Activated B cell treated with CpG ODN at 0.5 μM for 24 hours (primary cell): Measurements from ENCODE around the gene ABCB6. TPM values are rescaled to one million over a fixed set of nuclear protein-coding genes. Genes with fewer than 3 reads are reported as not detected.
A peak's percentile ranks its signal among the peaks of the same experiment; 100 is the strongest.

ENCODE experiments used
- ATAC-seq: fragments of 200-7000 bp; cut with Tn5 transposase; one replicate; pipeline ENCODE4 v1.10.0; 2021; ENCODE audit warnings: low read depth, mild to moderate bottlenecking, moderate library complexity
- CTCF ChIA-PET: fragments of 350-600 bp; sonication (Branson Sonifier 250); formaldehyde crosslinking; loops from one replicate; lab custom pipeline; 2021; ENCODE audit warnings: antibody characterized with exemption; lab: Charles Lee
- POLR2A ChIA-PET: fragments of 350-600 bp; sonication (Branson Sonifier 250); formaldehyde crosslinking; loops from one replicate; lab custom pipeline; 2021; ENCODE audit warnings: antibody characterized with exemption; lab: Charles Lee
- DNase-seq: peaks from one replicate; pipeline ENCODE4 v3.0.0; 2022
- H3K27ac Mint-ChIP-seq: one replicate; pipeline ENCODE4 v1.8.0; 2020; ENCODE audit warnings: mixed read lengths
- H3K27me3 Mint-ChIP-seq: one replicate; pipeline ENCODE4 v1.8.0; 2021; ENCODE audit warnings: mixed read lengths
- H3K36me3 Mint-ChIP-seq: one replicate; pipeline ENCODE4 v1.8.0; 2021; ENCODE audit warnings: low read depth, mixed read lengths
- H3K4me1 Mint-ChIP-seq: one replicate; pipeline ENCODE4 v1.8.0; 2021; ENCODE audit warnings: mixed read lengths
- H3K4me3 Mint-ChIP-seq: one replicate; pipeline ENCODE4 v1.8.0; 2020; ENCODE audit warnings: mild to moderate bottlenecking, mixed read lengths
- H3K9me3 Mint-ChIP-seq: one replicate; pipeline ENCODE4 v1.8.0; 2020; ENCODE audit warnings: mixed read lengths
- CTCF ChIP-seq: fragments of 200-600 bp; IDR thresholded peaks from one replicate; pipeline ENCODE4 v1.8.0; 2022; ENCODE audit warnings: antibody characterized with exemption, mild to moderate bottlenecking
- intact Hi-C: fragments of 100-400 bp; cut with micrococcal nuclease; formaldehyde crosslinking; loops from one replicate; pipeline ENCODE4 v1.15.1; 2024
- total RNA-seq: library from RNA; stranded (reverse); gene quantifications from 2 replicates; pipeline ENCODE4 v1.2.3, GENCODE V29; 2022

Gene ABCB6
- total RNA-seq, 1 donor from 2014 or later = 16.6 TPM

GRCh38 chr2:219228911-219229304 lies 10.2 kb upstream of the ABCB6 start:
- no peak for ATAC-seq
- Mint-ChIP-seq H3K27me3 (no peaks in the 10 kb centered on the region), H3K4me1 (peaks cover 43% of the 10 kb centered on the region), H3K36me3 (peaks cover 58% of the 10 kb centered on the region), H3K4me3 (peak overlapping the region; percentile 77), H3K9me3 (no peaks in the 10 kb centered on the region), H3K27ac (no peak overlapping the region)
- TF ChIP-seq CTCF = no peak
- intact Hi-C loops = loop anchor here (1.0 kb wide), 10 partner anchors 11 to 159 kb away; partner anchors contain the start of genes ABCB6, DNAJB2, GLB1L and NHEJ1
- CTCF ChIA-PET = interaction anchor here (1.2 to 2.4 kb wide), 5 partner anchors 16 to 66 kb away, joined by 3 to 19 read pairs (median 7); partner anchors contain the start of genes DNAJB2, GLB1L, STK16 and TUBA4A
- POLR2A ChIA-PET = interaction anchor here (0.7 to 7.8 kb wide), 13 partner anchors 10 to 999 kb away, joined by 3 to 287 read pairs (median 10); partner anchors contain the start of genes ABCB6, CNPPD1, DNAJB2 and DNPEP
- no peak for DNase-seq

- Mint-ChIP-seq H3K27me3 (no peaks in the 10 kb centered on the region), H3K9me3 (no peaks in the 10 kb centered on the region), H3K36me3 (peaks cover 58% of the 10 kb centered on the region), H3K4me1 (peaks cover 43% of the 10 kb centered on the region), H3K4me3 (peak overlapping the region; percentile 77), H3K27ac (no peak overlapping the region)
- POLR2A ChIA-PET = interaction anchor here (0.7 to 7.8 kb wide), 13 partner anchors 9 to 999 kb away, joined by 3 to 287 read pairs (median 9); partner anchors contain the start of genes ABCB6, CNPPD1, DNAJB2 and DNPEP
- CTCF ChIA-PET = interaction anchor here (1.4 to 2.4 kb wide), 5 partner anchors 21 to 66 kb away, joined by 4 to 19 read pairs (median 7); partner anchors contain the start of genes DNAJB2 and TUBA4A
- intact Hi-C loops = no loop called here
- TF ChIP-seq CTCF = no peak
- ATAC-seq (no peak), DNase-seq (no peak)
Measured at GRCh38 chr2:219228041-219228910, 9.5 kb upstream of the ABCB6 start.

DNA sequence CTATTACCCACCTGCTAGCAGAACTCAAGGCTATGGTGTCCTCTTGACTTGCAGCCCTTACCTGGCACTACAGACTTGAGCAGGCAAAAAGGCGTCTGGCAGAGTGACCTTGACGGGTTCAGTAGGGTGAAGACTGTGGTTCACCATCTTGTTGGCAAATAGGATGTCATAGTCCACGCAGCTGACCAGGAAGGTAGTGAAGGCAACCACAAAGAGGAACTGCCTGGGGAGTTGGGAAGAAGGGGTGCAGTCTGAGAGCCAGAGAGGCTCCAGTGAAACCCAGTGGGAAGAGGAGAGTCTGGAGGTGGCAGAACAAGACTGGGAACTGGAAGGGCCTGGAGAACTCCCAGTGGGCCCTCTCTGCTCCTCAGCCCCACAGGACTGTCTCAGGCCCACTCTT lies 6.6 kb upstream of the ABCB6 start:
- ATAC-seq (no peak), DNase-seq (no peak)
- Mint-ChIP-seq H3K27ac (no peak overlapping the region), H3K4me3 (no peak overlapping the region), H3K36me3 (peaks cover 64% of the 10 kb centered on the region), H3K27me3 (no peaks in the 10 kb centered on the region), H3K9me3 (no peaks in the 10 kb centered on the region), H3K4me1 (peaks cover 26% of the 10 kb centered on the region)
- ChIA-PET CTCF (no interaction called here), POLR2A (interaction anchor here (7.8 kb wide), 1 partner anchor 24 kb away, joined by 287 read pairs; the partner anchor contains the start of genes GLB1L, STK16, TUBA4A and TUBA4B)
- intact Hi-C loops = no loop called here
- no peak for TF ChIP-seq CTCF

GRCh38 chr2:219223831-219224610 lies 5.3 kb upstream of the ABCB6 start:
- ChIA-PET POLR2A (interaction anchor here (0.7 to 1.1 kb wide), 2 partner anchors 25 to 26 kb away, joined by 3 read pairs; no protein-coding TSS in a partner anchor), CTCF (no interaction called here)
- Mint-ChIP-seq H3K36me3 (peaks cover 61% of the 10 kb centered on the region), H3K4me3 (no peak overlapping the region), H3K27ac (no peak overlapping the region), H3K27me3 (no peaks in the 10 kb centered on the region), H3K4me1 (peaks cover 27% of the 10 kb centered on the region), H3K9me3 (no peaks in the 10 kb centered on the region)
- no peak for DNase-seq
- no peak for ATAC-seq
- TF ChIP-seq CTCF = no peak
- intact Hi-C loops = no loop called here
